ENCODE measurements around the gene ERGIC1.

ERGIC1 gene

GRCh38 chr5:172874647-172875504, 40.8 kb downstream of the ERGIC1 start:
- intact Hi-C loops (cut with DNase I), result no loop called here
- no peak for DNase-seq

- intact Hi-C loops (cut with DNase I), result no loop called here
- peak in 2 of 10 donors; percentile 52 to 64 for DNase-seq
These were observed 41.6 kb downstream of the ERGIC1 start for GRCh38 chr5:172875505-172876279.

- intact Hi-C loops (cut with DNase I), result no loop called here
- no peak for DNase-seq
These were observed 42.5 kb downstream of the ERGIC1 start for GRCh38 chr5:172876578-172876977.

GRCh38 chr5:172877466-172878260, 43.6 kb downstream of the ERGIC1 start:
- intact Hi-C loops (cut with DNase I), result no loop called here
- no peak for DNase-seq

GRCh38 chr5:172878585-172878932, 44.5 kb downstream of the ERGIC1 start:
- intact Hi-C loops (cut with DNase I), result no loop called here
- DNase-seq, result no peak

GRCh38 chr5:172878933-172879752, 45.1 kb downstream of the ERGIC1 start:
- intact Hi-C loops (cut with DNase I), result no loop called here
- DNase-seq, result no peak

- no peak for DNase-seq
- intact Hi-C loops (cut with DNase I), result no loop called here
These were observed 47.8 kb downstream of the ERGIC1 start for GRCh38 chr5:172881691-172882370.

GRCh38 chr5:172883066-172883465, 49.0 kb downstream of the ERGIC1 start:
- no peak for DNase-seq
- intact Hi-C loops (cut with DNase I), result no loop called here

GRCh38 chr5:172885597-172886340, 51.7 kb downstream of the ERGIC1 start:
- peak in 1 of 10 donors; percentile 88 for DNase-seq
- intact Hi-C loops (cut with DNase I), result no loop called here

- DNase-seq, result no peak
- intact Hi-C loops (cut with DNase I), result no loop called here
These were observed 52.4 kb downstream of the ERGIC1 start for GRCh38 chr5:172886476-172886875.

- peak in 5 of 10 donors; percentile 39 to 92 (median 59) for DNase-seq
- intact Hi-C loops (cut with DNase I), result no loop called here
These were observed 53.0 kb downstream of the ERGIC1 start for GRCh38 chr5:172886974-172887501.

- peak in 6 of 10 donors; percentile 42 to 93 (median 79) for DNase-seq
- intact Hi-C loops (cut with DNase I), result no loop called here
These were observed 53.6 kb downstream of the ERGIC1 start for GRCh38 chr5:172887692-172888091.

GRCh38 chr5:172890659-172891058, 56.6 kb downstream of the ERGIC1 start:
- intact Hi-C loops (cut with DNase I), result no loop called here
- DNase-seq, result no peak

- DNase-seq, result no peak
- intact Hi-C loops (cut with DNase I), result no loop called here
These were observed 57.8 kb downstream of the ERGIC1 start for GRCh38 chr5:172891716-172892421.

- intact Hi-C loops (cut with DNase I), result no loop called here
- no peak for DNase-seq
These were observed 58.7 kb downstream of the ERGIC1 start for GRCh38 chr5:172892713-172893112.

- intact Hi-C loops (cut with DNase I), result no loop called here
- DNase-seq, result no peak
These were observed 60.8 kb downstream of the ERGIC1 start for GRCh38 chr5:172894767-172895388.

GRCh38 chr5:172895549-172895948, 61.5 kb downstream of the ERGIC1 start:
- intact Hi-C loops (cut with DNase I), result no loop called here
- no peak for DNase-seq
